DMS114 treated with DMSO at 0.1 percent for 48 hours (cell line): ENCODE results near the gene KLK10.

ENCODE experiments used
- DNase-seq: peaks from one replicate; lab custom pipeline; 2025; ENCODE audit not compliant: unreplicated experiment; lab: John Stamatoyannopoulos, UW

Gene KLK10

DNA sequence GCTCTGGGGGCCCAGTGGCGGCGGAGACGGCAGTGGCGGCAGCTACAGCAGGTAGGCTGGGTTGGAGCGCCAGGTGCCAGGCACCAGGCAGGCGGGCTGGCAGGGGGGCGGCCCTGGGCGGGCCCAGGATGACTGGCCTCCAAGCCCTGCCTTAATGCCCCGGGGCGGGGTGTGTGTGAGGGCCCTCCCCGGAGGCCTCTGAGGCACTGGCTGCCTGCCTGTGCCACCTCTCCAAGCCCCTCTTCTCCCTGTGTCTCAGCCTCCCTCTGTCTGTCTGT lies 7.0 kb upstream of the KLK10 start, which contains the start of gene KLK11:
KLK11 (minus strand) TSS at position 63 of the 278 bp plus-strand sequence. CDS start 985 bp downstream, outside the sequence.
- DNase-seq: no peak

DNA sequence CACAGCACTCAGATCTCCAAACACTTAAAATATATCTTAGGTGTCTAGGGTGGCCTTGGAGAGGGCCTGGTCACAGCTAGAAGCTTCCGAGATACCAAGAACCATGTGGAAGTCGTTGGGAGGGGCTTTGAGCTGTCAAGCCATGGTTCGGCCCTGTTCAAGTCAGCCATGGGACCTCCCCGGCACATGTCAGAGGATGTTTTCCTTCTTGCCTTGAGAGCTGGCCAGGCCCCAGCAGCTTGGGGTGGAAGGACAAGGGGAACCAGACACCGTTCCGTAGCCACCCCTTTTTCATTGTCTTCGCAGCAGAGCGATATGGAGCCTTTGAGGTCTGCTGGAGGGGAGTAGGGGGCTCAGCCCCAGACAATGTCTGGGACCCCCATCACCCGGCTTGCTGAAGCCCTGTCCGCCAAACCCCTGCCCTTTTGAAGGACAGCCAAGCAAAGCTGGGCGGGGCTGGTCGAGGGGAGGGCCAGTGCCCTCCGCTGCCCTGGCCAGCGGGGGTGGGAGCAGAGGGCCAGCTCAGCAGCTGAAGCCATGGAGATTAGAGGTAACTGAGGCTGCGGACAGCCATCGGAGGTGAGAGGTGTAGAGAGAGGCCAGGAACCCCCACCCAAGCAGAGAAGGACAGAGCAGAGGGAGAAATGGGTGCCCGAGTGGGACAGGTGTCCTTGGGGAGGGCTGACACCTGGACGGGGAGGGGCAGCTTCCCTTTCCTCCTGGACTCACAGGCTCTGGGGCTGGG lies 6.5 kb upstream of the KLK10 start:
- no peak for DNase-seq

DNA sequence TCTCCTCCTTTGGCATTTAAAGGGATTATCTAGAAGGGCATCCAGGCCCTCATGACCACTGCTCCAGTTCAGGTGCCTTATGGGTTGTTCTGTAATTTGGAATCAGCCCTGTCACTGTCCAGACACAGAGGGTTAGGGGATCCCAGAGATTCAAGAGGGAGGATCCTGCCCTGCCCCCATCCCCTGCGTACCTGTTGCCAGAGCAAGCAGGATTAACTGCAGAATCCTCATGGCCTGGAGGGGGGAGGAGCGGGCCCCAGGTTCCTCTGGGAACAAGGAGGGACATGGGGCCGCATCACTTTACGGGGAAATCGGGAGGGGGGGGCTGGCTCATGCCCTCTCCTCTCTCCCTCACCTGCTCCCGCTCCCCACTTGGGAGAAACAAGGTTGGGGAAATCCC lies 5.9 kb upstream of the KLK10 start:
- DNase-seq: no peak

DNA sequence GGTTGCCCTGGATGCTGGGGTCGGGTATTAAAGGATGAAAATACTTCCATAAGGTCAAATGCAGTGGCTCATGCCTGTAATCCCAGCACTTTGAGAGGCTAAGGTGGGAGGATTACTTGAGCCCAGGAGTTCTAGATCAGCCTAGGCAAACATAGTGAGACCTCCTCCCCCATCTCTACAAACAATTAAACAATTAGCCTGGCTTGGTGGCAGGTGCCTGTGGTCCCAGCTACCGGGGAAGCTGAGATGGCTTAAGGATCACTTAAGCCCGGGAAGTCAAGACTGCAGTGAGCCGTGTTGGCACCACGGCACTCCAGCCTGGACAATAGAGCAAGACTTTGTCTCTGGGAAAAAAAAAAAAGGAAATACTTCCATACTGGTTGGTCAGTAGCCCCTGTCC lies 5.4 kb upstream of the KLK10 start:
- no peak for DNase-seq

DNA sequence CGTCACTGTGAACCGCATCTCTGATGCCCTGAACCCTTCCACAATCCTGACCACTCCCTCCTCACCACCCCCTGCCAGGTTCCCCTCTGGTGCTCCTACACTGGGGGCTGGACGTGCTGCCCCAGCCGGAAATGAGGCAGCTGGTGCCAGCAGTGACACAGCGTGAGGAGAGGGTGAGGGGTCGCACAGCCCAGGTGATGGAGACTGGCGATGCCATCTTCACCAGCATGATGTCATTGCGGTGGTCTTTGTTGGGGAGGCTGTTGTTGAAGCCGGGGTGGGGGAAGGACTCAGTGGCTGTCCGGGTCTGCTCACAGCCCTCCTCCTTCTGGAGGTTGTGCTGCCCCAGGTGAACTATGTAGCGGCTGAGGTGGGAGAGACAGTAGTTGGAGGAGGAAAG lies 4.4 kb upstream of the KLK10 start:
- no peak for DNase-seq

DNA sequence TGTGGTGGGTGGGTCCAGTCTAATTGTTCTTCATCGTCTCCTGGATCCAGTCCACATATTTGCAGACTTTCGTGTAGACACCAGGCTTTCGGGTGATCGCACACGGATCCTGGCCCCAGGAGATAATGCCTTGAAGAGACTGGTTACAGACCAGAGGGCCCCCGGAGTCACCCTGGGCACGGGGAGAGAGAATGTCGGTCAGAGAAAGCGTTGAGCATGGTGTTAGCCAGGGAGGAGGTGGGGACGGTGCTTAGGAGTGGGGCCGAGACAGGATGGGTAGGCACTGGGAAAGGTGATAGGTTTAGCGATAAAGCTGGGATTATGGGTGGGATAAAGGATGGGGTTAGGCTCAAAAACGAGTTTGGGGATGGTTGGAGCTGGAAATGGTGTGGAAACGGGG lies 3.0 kb upstream of the KLK10 start:
- DNase-seq: no peak

DNA sequence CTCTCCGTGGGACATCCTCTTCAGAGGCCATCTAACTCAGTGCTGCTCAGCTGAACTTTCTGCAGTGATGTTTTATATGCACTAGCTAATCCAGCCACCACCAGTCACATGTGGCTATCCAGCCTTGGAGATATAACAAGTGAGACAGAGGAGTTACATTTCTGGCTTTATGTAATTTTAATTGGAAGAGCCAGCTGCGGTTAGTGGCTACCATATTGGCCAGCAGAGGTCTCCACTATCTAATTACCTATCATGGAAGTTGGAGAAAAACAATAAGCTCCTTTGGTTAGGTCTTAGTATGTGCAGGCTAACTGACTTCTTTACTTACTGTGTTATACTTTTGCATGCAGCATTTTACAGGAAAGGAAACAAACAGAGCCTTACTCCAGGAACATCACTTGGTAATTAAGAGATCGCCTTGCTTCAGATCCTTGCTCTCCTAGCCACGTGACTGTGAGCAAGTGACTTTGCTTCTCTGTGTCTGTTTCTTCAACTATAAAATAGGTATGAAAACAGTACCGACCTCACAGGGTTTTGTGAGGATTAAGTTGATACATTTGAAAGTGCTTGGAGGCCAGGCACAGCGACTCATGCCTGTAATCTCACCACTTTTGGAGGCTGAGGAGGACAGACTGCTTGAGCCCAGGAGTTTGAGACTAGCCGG lies 1.6 kb upstream of the KLK10 start:
- DNase-seq: peak; percentile 33

DNA sequence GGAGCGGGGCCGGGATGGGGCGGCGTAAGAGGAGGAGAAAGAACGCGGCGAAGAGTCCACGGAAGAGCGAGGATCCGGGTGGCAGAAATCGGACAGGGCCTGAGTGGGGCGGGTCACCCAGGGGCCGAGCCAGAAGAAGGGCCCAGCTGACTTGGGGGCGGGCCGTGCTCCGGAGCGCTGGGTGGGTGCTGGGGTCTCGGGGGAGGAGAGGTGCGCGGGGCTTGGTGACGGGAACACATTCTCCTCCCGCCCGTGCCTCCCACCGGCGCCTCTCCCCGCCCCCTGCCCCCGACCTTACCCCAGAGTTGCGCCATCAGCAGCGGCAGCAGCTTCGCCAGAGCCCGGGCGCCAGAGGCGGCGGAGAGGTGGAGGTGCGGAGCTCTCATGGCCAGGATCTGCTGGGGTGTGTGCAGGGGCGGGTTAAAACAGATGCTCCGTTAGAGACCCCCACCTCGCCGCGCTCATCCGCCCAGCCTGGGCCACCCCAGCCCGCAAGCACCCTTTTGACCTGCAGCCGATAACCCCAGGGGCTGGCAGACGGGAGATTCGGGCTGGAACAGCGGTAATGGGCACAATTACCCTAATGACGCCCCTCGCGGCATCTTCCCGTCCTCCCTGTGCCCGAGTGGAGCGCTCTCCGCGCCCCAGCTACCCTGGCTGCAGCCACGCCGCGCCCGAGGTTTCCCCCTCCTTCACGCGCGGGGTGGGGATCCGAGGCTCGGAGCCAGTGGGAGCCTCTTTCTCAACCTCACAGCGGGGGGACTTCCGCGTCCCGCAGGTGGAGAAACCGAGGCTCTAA lies 565 bp downstream of the KLK10 start:
- DNase-seq: no peak

DNA sequence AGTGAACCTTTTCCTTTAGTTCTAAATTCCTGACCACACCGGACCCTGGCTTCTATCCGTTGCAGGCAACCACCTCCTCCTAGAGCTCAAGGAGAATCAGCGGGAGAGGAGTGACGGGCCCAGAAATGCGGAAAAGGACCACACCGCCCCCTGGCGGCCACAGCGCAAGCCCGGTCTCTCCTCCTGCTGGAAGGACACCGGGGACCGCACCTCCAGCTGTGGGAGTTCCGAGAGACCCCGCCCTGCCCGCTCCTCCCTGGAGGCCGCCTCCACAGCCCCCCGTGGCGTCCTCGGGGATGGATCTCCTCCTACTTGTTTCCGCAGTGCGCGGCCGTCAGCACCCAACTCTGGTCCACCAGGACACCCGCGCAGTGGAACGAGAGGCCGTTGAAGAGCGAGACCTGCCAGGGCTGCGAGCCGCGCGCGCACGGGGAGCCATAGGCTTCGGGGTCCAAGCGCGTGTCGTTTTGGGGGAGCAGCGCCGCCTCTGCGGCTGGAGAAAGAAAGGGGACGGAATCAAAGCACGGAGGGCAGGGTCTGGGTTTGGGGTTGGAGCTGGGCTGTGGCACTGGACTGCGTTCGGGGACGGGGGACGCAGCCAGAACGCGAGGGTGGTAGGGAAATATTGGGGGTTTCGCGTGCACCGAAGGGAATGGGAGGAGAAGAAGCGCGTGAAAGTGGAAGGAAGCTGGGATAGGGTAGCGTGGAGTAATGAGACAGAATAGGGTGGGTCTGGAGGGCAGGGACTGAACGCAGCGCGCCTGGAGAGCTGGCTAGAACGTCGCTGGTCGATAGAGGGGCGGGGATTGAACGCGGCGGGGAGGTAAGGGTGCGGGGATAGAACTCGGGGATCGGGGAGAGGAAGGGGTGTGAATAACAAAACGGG lies 2.5 kb downstream of the KLK10 start:
- DNase-seq: peak; percentile 56

DNA sequence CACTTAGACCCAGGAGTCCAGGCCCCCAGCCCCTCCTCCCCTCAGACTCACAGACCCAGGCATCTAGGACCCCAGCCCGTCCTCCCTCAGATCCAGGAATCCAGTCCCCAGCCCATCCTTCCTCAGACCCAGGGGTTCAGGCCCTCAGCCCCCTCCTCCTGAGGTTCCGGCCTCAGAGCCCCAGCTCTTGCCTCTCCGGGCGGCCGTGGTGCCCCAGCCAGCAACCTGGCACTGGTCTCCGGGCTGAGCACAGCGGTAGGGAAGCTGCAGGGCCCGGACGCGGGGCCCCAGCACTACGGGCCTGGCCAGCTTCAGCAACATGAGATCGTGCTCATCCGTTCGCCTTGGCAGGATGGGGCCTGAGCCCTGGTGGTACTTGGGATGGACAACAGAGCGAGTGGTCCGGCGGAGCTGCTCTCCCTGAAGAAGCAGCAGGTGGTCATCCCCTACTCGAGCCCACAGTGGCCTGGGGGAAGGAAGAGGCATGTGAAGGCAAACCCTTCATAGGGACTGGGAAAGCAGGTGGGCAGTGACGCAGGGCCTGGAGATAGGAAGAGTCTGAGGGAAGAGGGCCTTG lies 3.7 kb downstream of the KLK10 start:
- DNase-seq: no peak

DNA sequence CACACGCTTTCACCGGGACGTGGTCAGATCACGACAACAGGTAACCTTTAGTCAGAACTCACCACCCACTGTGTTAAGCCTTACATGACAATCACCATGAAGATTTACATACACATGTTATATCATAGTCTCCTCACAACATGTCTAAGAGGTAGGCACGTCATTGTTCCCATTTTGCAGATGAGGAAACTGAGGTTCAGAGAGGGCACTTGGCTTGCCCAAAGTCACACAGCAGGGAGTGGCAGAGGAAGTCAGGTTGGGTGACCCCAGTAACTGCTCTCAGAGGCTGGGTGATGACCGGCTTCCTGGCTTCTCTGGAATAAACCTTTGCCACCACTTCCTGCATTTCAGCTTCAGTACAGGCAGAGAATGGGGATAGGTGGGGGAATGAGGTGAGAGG lies 5.3 kb downstream of the KLK10 start:
- no peak for DNase-seq

DNA sequence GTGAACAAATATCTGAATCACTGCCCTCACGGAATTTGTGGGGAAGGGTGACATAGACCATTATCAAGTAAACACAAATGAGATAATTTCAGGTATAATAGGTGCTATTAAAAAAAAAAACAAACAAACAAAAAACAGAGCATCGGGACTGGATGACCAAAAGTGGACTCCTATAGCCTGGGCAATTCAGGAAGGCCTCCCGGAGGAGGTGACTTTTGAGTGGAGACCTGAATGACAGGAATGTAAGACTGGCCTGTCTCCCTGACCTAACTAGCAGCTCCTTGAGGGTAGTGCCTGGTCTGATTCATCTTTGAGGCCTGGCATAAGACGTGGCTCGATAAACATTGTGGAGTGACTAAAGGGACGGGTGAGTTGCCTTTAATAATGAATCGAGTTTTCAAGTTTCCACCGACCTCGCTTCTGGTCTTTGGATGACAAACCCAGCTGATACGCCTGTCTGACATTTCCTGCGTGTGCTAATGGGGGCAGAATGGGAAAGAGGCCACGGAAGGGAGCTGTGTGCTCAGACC lies 6.8 kb downstream of the KLK10 start:
- no peak for DNase-seq

DNA sequence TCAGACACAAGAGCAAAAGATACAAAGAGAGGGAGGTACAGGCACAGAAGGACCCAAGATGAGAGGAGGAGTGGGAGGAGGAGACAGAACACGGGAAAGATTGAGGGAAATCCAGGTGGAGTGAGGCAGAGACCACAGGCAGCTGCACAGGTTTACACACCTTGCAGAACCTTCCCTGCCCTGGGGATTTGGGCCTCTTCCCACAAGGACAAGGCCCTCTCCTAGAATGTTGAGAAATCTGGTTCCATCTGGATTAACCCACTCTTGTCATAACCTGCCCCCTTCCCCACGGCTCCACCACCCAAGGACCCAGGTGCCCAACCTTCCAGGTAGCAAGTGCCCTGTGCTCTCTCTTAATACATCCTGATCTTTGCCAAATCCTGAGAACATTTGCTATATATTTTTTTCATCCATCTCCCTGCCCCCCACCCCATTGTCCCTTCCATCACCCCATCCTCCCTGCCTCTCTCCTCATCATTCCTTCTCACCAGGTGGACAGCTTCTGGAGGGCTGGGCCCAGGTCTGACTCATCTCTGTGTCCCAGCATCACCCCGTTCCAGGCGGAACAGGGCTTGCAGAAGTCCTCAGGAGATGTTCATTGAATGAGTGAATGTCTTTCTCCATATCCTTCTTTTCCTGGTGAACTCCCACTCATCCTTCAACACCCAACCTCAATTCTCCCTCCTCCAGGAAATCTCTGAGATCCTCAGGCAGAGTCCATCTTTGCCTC lies 9.3 kb downstream of the KLK10 start:
- no peak for DNase-seq

DNA sequence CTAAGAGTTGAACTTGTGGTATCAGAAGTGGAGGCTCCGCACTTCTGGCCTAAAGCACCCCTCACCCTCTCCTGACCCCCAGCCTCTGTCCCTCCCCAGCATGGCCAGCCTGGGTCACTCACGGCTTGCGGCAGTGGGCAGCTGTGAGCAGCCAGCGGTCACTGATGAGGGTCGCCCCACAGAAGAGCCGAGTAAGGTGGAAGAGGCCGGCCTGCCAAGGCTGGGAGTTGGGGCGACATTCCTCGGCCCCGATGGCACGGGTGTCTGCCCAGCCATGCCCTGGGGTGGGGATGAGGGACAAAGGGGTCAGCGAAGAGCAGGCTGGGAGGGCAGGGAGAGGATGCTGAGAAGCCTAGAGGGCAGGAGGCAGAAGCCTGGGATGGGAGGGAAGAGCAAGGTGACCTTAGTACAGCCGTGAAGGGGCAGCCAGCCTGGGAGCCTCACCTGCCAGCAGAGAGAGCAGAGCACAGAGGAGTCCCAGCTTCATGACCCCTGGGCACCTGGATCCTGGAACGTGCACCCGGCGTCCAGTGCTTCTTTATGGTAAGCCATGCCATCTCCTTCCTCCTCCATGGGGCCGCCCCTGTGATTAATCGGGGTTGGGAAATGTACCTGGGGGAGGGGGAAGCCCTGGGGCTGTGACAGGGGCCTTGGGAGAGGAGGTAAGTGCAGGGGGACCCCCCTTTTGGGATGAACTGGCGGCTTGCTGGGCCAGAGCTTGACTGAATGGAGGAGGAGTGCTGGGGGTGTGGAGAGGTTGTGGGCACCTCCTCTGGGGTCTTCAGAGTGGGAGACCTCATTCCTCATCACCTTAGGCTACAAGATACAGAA lies 10.2 kb downstream of the KLK10 start:
- DNase-seq: no peak

DNA sequence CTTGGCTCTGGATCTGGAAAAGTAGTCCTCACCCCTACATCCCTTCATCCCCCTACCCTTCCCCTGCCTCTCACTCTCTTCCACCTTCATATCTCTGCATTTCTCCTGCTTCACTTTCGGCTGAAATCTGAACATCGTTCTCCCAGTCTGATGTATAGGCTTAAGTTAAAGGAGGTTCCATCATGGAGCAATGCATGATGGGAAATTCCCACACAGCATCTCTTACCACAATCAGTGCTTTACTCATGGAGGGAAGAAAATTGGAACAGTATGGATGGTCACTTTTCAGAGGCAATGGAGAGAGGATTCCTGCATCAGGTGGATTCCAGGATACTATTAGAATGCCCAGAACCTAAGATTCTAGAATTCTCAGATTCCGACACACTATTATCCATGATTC lies 12.0 kb downstream of the KLK10 start:
- DNase-seq: no peak

DNA sequence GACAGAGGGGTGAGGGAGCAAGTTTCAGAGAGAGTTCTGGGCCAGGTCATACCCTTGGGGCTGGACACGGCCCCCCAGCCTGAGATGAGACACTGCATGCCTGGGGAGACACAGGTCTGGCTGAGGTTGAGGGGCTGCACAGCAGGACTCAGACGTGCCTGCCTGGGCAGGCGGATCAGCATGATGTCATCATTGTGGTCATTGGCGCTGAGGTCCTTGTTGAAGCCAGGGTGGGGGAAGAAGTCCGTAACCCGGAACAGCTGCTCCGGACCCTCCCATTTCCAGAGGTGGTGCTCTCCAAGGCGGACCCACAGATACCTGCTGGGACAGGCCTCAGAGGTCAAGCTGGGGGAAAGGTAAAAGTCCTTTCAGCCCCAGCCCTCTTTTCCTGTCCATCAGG lies 13.1 kb downstream of the KLK10 start:
- DNase-seq: no peak

DNA sequence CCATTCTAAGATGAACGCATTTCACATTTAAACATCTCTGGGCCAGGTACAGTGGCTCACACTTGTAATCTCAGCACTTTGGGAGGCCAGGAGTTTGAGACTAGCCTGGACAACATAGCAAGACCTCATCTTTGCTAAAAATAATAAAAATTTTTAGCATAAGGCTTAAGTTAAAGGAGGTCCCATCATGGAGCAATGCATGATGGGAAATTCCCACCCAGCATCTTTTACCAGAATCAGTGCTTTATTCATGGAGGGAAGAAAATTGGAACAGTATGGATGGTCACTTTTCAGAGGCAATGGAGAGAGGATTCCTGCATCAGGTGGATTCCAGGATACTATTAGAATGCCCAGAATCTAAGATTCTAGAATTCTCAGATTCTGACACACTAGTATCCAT lies 14.3 kb downstream of the KLK10 start:
- no peak for DNase-seq

DNA sequence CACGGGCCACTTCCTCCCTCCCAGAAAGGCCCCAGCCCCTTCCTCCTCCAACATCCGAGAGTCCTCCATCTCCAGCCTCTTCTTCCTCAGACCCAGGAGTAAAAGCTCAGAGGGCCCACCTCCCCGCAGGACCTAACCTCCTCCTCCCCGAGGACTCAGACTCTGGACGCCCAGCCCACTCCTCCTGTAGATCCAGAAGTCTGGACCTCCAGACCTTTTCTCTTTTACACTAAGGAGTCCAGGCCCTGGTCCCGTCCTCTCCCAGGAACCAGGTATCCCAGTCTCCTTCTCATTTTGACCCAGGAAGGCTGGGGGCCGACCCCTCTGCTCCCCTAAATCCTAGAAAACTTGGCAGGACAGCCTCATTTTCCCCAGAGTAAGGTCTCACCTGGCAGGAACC lies 16.2 kb downstream of the KLK10 start:
- no peak for DNase-seq
